IPS-11a (cell line): ENCODE data around the gene RNU1-3.
"Not testable (repeated sequence)": the region's sequence is repeated elsewhere in the genome, so short reads cannot be mapped to it uniquely, and the experiment has no call there.

ENCODE experiments used
- H3K4me3 ChIP-seq: one replicate; pipeline ENCODE4 v1.5.1; 2013; ENCODE audit warnings: low read depth, low read length, control low read depth

Gene RNU1-3

GRCh38 chr1:16621300-16621658, 45.5 kb downstream of the RNU1-3 start:
- no peak overlapping the region for H3K4me3 ChIP-seq

GRCh38 chr1:16619803-16620501, 46.8 kb downstream of the RNU1-3 start:
- H3K4me3 ChIP-seq, result not testable (repeated sequence)

- H3K4me3 ChIP-seq, result no peak overlapping the region
Measured at GRCh38 chr1:16618719-16619118, 48.0 kb downstream of the RNU1-3 start.

- no peak overlapping the region for H3K4me3 ChIP-seq
Measured at GRCh38 chr1:16617778-16618580, 48.8 kb downstream of the RNU1-3 start.

- H3K4me3 ChIP-seq, result no peak overlapping the region
Measured at GRCh38 chr1:16617114-16617631, 49.6 kb downstream of the RNU1-3 start.
